Mesendoderm (in vitro differentiated cells): ENCODE measurements around the gene SLC35B3.
"Not testable (repeated sequence)": the region's sequence is repeated elsewhere in the genome, so short reads cannot be mapped to it uniquely, and the experiment has no call there.

Experiments used
- DNase-seq: peaks from one replicate; pipeline ENCODE4 v3.0.0; 2013
- H2AK5ac ChIP-seq: 2 replicates; pipeline ENCODE4 v1.6.1; 2013; ENCODE audit warnings: low read length, inconsistent platforms
- H2BK120ac ChIP-seq: 2 replicates; pipeline ENCODE4 v1.6.1; 2013; ENCODE audit warnings: low read depth, mild to moderate bottlenecking, low read length, moderate library complexity, mixed read lengths
- H2BK15ac ChIP-seq: replicated peaks from 2 replicates; pipeline ENCODE4 v1.6.1; 2013; ENCODE audit warnings: low read depth, mild to moderate bottlenecking, moderate library complexity
- H2BK5ac ChIP-seq: 2 replicates; pipeline ENCODE4 v1.6.1; 2013; ENCODE audit warnings: low read length, inconsistent platforms
- H3K18ac ChIP-seq: 2 replicates; pipeline ENCODE4 v1.6.1; 2013; ENCODE audit warnings: mild to moderate bottlenecking, low read length, mixed read lengths
- H3K23ac ChIP-seq: one replicate; pipeline ENCODE4 v1.6.1; 2013; ENCODE audit warnings: low read length
- H3K27ac ChIP-seq: 2 replicates; pipeline ENCODE4 v1.5.1; 2013; ENCODE audit warnings: low read depth, mild to moderate bottlenecking, inconsistent platforms, low read length, moderate library complexity
- H3K27me3 ChIP-seq: 2 replicates; pipeline ENCODE4 v1.6.1; 2013; ENCODE audit warnings: low read length, control low read depth, mild to moderate bottlenecking, inconsistent platforms; ENCODE audit not compliant: insufficient read depth, poor library complexity
- H3K36me3 ChIP-seq: 2 replicates; pipeline ENCODE4 v1.6.1; 2013; ENCODE audit warnings: low read length, inconsistent platforms; ENCODE audit not compliant: control insufficient read depth, insufficient read depth
- H3K4ac ChIP-seq: one replicate; pipeline ENCODE4 v1.6.1; 2013; ENCODE audit warnings: low read depth, mild to moderate bottlenecking, low read length, moderate library complexity
- H3K4me1 ChIP-seq: 2 replicates; pipeline ENCODE4 v1.6.1; 2013; ENCODE audit warnings: low read depth, low read length, inconsistent platforms; ENCODE audit not compliant: control insufficient read depth
- H3K4me2 ChIP-seq: 2 replicates; pipeline ENCODE4 v1.6.1; 2013; ENCODE audit warnings: low read length
- H3K4me3 ChIP-seq: 2 replicates; pipeline ENCODE4 v1.5.1; 2013; ENCODE audit warnings: mild to moderate bottlenecking, low read length
- H3K56ac ChIP-seq: one replicate; pipeline ENCODE4 v1.6.1; 2013; ENCODE audit warnings: low read length
- H3K79me1 ChIP-seq: 2 replicates; pipeline ENCODE4 v1.6.1; 2013; ENCODE audit warnings: low read length, inconsistent platforms
- H3K79me2 ChIP-seq: 2 replicates; pipeline ENCODE4 v1.6.1; 2013; ENCODE audit warnings: mild to moderate bottlenecking, low read length; ENCODE audit not compliant: control insufficient read depth, insufficient read depth
- H3K9ac ChIP-seq: 2 replicates; pipeline ENCODE4 v1.6.1; 2013; ENCODE audit warnings: low read length, inconsistent platforms
- H4K5ac ChIP-seq: one replicate; pipeline ENCODE4 v1.6.1; 2013; ENCODE audit warnings: low read length
- H4K8ac ChIP-seq: one replicate; pipeline ENCODE4 v1.6.1; 2013; ENCODE audit warnings: low read depth, mild to moderate bottlenecking, control low read depth, low read length, moderate library complexity
- WGBS: extraction: QIAGEN DNeasy Blood & Tissue Kit; methylation state at CpG from one replicate; pipeline ENCODE4 v1.1.7; 2013; ENCODE audit warnings: low lambda C conversion rate, missing lambda C conversion rate; ENCODE audit not compliant: insufficient coverage; ENCODE audit errors: extremely low coverage; 5-methylcytosine and 5-hydroxymethylcytosine counted together

Gene SLC35B3

DNA sequence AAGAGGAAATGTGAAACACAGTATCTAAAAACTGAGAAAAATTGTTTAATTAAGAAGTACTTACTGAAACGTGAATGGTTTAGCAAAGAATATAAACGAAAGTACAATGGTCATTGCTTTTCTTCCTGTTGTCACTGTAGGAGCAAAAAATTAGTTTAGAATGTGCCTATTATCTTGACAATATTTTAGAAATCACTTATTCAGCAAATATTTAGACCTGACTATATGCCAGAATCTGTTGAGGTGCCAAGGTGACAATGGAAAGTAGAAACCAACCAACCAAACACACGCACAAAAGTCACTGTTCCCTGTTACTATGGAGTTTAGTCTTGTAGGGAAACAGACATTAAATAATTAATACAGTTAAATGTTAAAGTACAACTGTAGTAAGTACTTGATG, 20.5 kb downstream of the SLC35B3 start:
- no peak overlapping the region for H2BK120ac ChIP-seq
- H2BK5ac ChIP-seq: no peak overlapping the region
- no peak overlapping the region for H3K4me3 ChIP-seq
- no peak overlapping the region for H2BK15ac ChIP-seq
- no peak overlapping the region for H3K23ac ChIP-seq
- no peak overlapping the region for H3K27ac ChIP-seq
- H4K5ac ChIP-seq: no peak overlapping the region
- no peak overlapping the region for H4K8ac ChIP-seq
- H3K79me1 ChIP-seq: no peaks in the 10 kb centered on the region
- no peak for DNase-seq
- no peak overlapping the region for H3K9ac ChIP-seq
- H3K18ac ChIP-seq: no peak overlapping the region
- no peaks in the 10 kb centered on the region for H3K4me1 ChIP-seq
- no peak overlapping the region for H3K4ac ChIP-seq
- H3K56ac ChIP-seq: no peak overlapping the region
- no peaks in the 10 kb centered on the region for H3K79me2 ChIP-seq
- H3K36me3 ChIP-seq: no peaks in the 10 kb centered on the region
- no peak overlapping the region for H3K4me2 ChIP-seq
- H3K27me3 ChIP-seq: no peaks in the 10 kb centered on the region
- WGBS: no CpG with 5 or more reads among the region's 3 CpGs
- H2AK5ac ChIP-seq: no peak overlapping the region

DNA sequence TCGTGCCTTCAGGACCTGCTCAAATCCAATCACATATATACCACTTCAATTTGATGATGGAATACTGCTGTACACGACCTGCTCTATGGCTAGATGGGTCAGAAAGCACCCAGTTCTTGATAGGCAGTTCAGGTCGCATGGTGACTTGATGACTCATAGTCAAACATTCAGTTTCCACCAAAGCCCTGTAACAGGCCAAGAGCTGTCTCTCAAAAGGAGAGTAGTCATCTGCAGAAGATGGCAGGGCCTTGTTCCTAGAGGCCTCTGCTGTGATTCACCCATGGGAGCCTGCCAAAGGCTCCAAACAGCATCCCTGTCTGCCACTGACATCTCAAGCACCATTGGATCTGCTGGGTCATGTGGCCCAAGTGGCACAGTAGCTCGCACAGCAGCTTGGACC, 29.4 kb downstream of the SLC35B3 start:
- WGBS: no CpG with 5 or more reads among the region's 4 CpGs
- not testable (repeated sequence) for H2BK5ac ChIP-seq, H3K27me3 ChIP-seq, H3K4ac ChIP-seq, H3K79me1 ChIP-seq, H4K8ac ChIP-seq, H3K56ac ChIP-seq, H2BK120ac ChIP-seq, H3K4me3 ChIP-seq, H3K36me3 ChIP-seq, H3K79me2 ChIP-seq, H3K27ac ChIP-seq, H4K5ac ChIP-seq, H3K4me1 ChIP-seq, H3K9ac ChIP-seq, H2BK15ac ChIP-seq, H2AK5ac ChIP-seq, DNase-seq, H3K23ac ChIP-seq, H3K18ac ChIP-seq, H3K4me2 ChIP-seq

DNA sequence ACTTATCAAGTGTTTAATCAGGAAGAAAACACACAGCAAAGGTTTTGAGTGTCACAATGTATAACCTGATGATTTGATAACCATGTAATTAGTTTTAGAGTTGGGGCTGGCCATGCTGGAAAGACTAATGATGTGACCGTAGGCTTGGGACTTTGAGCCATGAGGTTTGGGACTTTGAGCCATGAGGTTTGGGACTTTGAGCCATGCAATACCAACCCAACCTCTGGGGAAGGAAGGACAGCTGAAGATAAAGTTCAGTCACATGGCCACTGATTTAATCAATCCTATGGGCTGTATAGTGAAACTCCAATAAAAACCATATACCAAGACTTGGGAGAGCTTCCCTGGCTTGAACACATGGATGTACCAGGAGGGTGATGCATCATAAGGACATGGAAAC, 32.8 kb downstream of the SLC35B3 start:
- no peak for DNase-seq
- Histone ChIP-seq H3K4me1 (no peaks in the 10 kb centered on the region), H3K4ac (no peak overlapping the region)

DNA sequence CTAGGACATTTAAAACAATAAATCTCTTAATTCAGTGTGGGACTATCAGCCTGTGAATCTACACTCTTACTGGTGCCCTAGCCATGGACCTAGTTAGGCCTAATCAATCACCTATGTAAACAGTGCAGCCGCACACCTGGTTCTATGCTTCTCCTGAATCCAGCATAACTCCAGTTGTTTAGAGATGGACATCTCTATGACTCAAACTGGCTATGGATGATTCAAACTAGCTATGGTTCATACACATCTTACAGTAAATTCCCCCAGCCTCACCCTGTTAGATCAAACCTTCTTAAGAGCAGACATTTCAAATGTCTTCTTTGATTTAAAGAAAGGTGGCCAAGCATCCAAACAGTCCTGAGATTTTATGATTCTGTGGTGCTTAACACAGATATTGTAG, 34.7 kb downstream of the SLC35B3 start:
- no peak for DNase-seq

More for the DNA sequence above, 32.8 kb downstream of the SLC35B3 start:
- Histone ChIP-seq H3K36me3 (no peaks in the 10 kb centered on the region), H3K27me3 (no peaks in the 10 kb centered on the region), H3K79me1 (no peaks in the 10 kb centered on the region), H3K4me2 (no peak overlapping the region), H3K4me3 (no peak overlapping the region), H3K23ac (no peak overlapping the region), H3K18ac (no peak overlapping the region), H3K56ac (no peak overlapping the region), H3K27ac (no peak overlapping the region), H4K5ac (no peak overlapping the region), H2BK5ac (no peak overlapping the region), H2BK15ac (no peak overlapping the region), H2BK120ac (no peak overlapping the region), H4K8ac (no peak overlapping the region), H3K79me2 (no peaks in the 10 kb centered on the region), H3K9ac (no peak overlapping the region), H2AK5ac (no peak overlapping the region)
- no CpG with 5 or more reads among the region's 1 CpG for WGBS

DNA sequence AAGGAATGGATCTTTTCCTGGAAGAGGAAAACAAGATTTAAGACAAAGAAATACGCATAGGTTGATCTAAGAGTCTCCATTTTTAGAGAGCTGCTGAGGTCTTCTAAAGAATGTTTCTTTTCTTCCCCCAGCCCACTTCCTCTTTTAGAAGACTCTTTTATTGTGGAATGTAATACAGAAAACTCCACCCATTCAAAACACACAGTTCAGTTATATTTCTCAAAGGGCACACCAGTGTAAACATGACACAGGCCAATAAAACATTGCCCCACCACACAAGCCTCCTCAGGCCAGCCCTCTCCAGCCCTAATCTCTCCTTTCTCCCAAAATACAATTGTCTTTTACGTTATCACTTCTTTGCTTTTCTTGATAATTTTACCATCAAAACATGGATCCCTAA, 42.8 kb downstream of the SLC35B3 start:
- WGBS: no CpG with 5 or more reads among the region's 2 CpGs
- DNase-seq: no peak
- H4K5ac ChIP-seq: no peak overlapping the region
- H3K27me3 ChIP-seq: no peaks in the 10 kb centered on the region
- H3K36me3 ChIP-seq: no peaks in the 10 kb centered on the region
- H3K79me1 ChIP-seq: no peaks in the 10 kb centered on the region
- H3K4me2 ChIP-seq: no peak overlapping the region
- no peak overlapping the region for H3K9ac ChIP-seq
- no peak overlapping the region for H4K8ac ChIP-seq
- H3K4me1 ChIP-seq: no peaks in the 10 kb centered on the region
- no peak overlapping the region for H2AK5ac ChIP-seq
- no peak overlapping the region for H2BK5ac ChIP-seq
- H2BK120ac ChIP-seq: no peak overlapping the region
- H3K4ac ChIP-seq: no peak overlapping the region
- H3K56ac ChIP-seq: no peak overlapping the region
- H2BK15ac ChIP-seq: no peak overlapping the region
- H3K27ac ChIP-seq: no peak overlapping the region
- H3K23ac ChIP-seq: no peak overlapping the region
- no peak overlapping the region for H3K4me3 ChIP-seq
- H3K18ac ChIP-seq: no peak overlapping the region
- H3K79me2 ChIP-seq: no peaks in the 10 kb centered on the region

More for the DNA sequence above, 34.7 kb downstream of the SLC35B3 start:
- Histone ChIP-seq H3K4me1 (no peaks in the 10 kb centered on the region), H3K4me2 (no peak overlapping the region), H3K18ac (no peak overlapping the region), H2BK120ac (no peak overlapping the region), H2AK5ac (no peak overlapping the region), H4K8ac (no peak overlapping the region), H3K27me3 (no peaks in the 10 kb centered on the region), H3K9ac (no peak overlapping the region), H3K56ac (no peak overlapping the region), H3K79me1 (no peaks in the 10 kb centered on the region), H3K4me3 (no peak overlapping the region), H3K36me3 (no peaks in the 10 kb centered on the region), H3K23ac (no peak overlapping the region), H2BK5ac (no peak overlapping the region), H3K27ac (no peak overlapping the region), H4K5ac (no peak overlapping the region), H3K79me2 (no peaks in the 10 kb centered on the region), H2BK15ac (no peak overlapping the region), H3K4ac (no peak overlapping the region)
- no CpG with 5 or more reads among the region's 1 CpG for whole genome bisulfite sequencing

- Histone ChIP-seq H3K9ac (no peak overlapping the region), H2BK15ac (no peak overlapping the region), H2AK5ac (no peak overlapping the region), H2BK5ac (no peak overlapping the region), H3K27me3 (no peaks in the 10 kb centered on the region), H4K8ac (no peak overlapping the region), H3K4me2 (no peak overlapping the region), H3K4me3 (no peak overlapping the region), H3K23ac (no peak overlapping the region), H3K36me3 (no peaks in the 10 kb centered on the region), H3K4ac (no peak overlapping the region), H3K79me1 (no peaks in the 10 kb centered on the region), H3K4me1 (no peaks in the 10 kb centered on the region), H4K5ac (no peak overlapping the region), H3K79me2 (no peaks in the 10 kb centered on the region), H3K56ac (no peak overlapping the region), H3K18ac (no peak overlapping the region), H2BK120ac (no peak overlapping the region), H3K27ac (no peak overlapping the region)
- no peak for DNase-seq
These were observed 43.4 kb downstream of the SLC35B3 start for GRCh38 chr6:8391934-8392333.
